SK-N-SH (cell line): ENCODE measurements around the gene FREY1. TPM values are rescaled to one million over a fixed set of nuclear protein-coding genes. Genes with fewer than 3 reads are reported as not detected.

Source experiments
- CTCF ChIA-PET: fragments of 300-600, 350-600 bp; formaldehyde crosslinking; extraction: SDS; loops from one replicate; lab custom pipeline; 2021; lab: Yijun Ruan, JAX
- POLR2A ChIA-PET: fragments of 350-600 bp; sonication (Branson Sonifier 250); formaldehyde crosslinking; extraction: SDS; loops from one replicate; lab custom pipeline; 2020; ENCODE audit warnings: antibody characterized with exemption, inconsistent platforms; lab: Yijun Ruan, JAX
- DNase-seq: peaks from one replicate; pipeline ENCODE4 v3.0.0; 2012
- H2AFZ ChIP-seq: fragments of 200-600 bp; sonication (generic); 2 replicates; pipeline ENCODE4 v1.8.1; 2016; ENCODE audit warnings: antibody characterized with exemption, mild to moderate bottlenecking, low read depth
- H3F3A ChIP-seq: fragments of 200-600 bp; sonication (generic); replicated peaks from 2 replicates; pipeline ENCODE3; 2016; ENCODE audit warnings: antibody characterized with exemption, mild to moderate bottlenecking; ENCODE audit not compliant: insufficient read depth
- H3K27ac ChIP-seq, 2 experiments: fragments of 200-500 bp in 1 of 2; fragments of 200-600 bp in 1 of 2; sonication (Bioruptor generic) in 1 of 2; sonication (generic), shearing (Covaris generic) in 1 of 2; 2 replicates each; pipeline versions ENCODE4 v1.5.1 to v1.6.1; 2014 to 2016; ENCODE audit warnings: low read depth in 2 of 2, inconsistent platforms in 1 of 2, low read length in 1 of 2, mild to moderate bottlenecking in 1 of 2, mixed read lengths in 1 of 2
- H3K27me3 ChIP-seq: fragments of 200-600 bp; sonication (generic), shearing (Covaris generic); 2 replicates; pipeline ENCODE4 v1.6.1; 2016; ENCODE audit warnings: mixed run types; ENCODE audit not compliant: insufficient read depth
- H3K36me3 ChIP-seq, 2 experiments: fragments of 200-500 bp in 1 of 2; fragments of 200-600 bp in 1 of 2; sonication (Bioruptor generic) in 1 of 2; sonication (generic) in 1 of 2; replicated peaks in 1 of 2; 2 replicates each; pipeline versions ENCODE3 to v1.5.1; 2014 to 2016; ENCODE audit warnings: low read length in 1 of 2, mild to moderate bottlenecking in 1 of 2; ENCODE audit not compliant: insufficient read depth in 2 of 2, control insufficient read depth in 1 of 2
- H3K4me1 ChIP-seq, 2 experiments: fragments of 200-500 bp in 1 of 2; fragments of 200-600 bp in 1 of 2; sonication (Bioruptor generic) in 1 of 2; sonication (generic), shearing (Covaris generic) in 1 of 2; 2 replicates each; pipeline versions ENCODE4 v1.5.1 to v1.6.1; 2014 to 2016; ENCODE audit warnings: low read depth in 1 of 2, low read length in 1 of 2, mixed run types in 1 of 2; ENCODE audit not compliant: insufficient read depth in 2 of 2, control insufficient read depth in 1 of 2
- H3K4me2 ChIP-seq: fragments of 200-600 bp; sonication (generic), shearing (Covaris generic); 2 replicates; pipeline ENCODE4 v1.6.1; 2017; ENCODE audit warnings: mixed run types
- H3K4me3 ChIP-seq, 2 experiments: fragments of 200-500 bp in 1 of 2; fragments of 200-600 bp in 1 of 2; sonication (Bioruptor generic) in 1 of 2; sonication (generic), shearing (Covaris generic) in 1 of 2; 2 replicates each; pipeline versions ENCODE4 v1.5.1 to v1.8.1; 2014 to 2016; ENCODE audit warnings: low read depth in 2 of 2, inconsistent platforms in 1 of 2, low read length in 1 of 2, mild to moderate bottlenecking in 1 of 2, mixed read lengths in 1 of 2, moderate library complexity in 1 of 2
- H3K79me2 ChIP-seq: fragments of 200-600 bp; sonication (generic); 2 replicates; pipeline ENCODE4 v1.8.1; 2017; ENCODE audit warnings: mild to moderate bottlenecking; ENCODE audit not compliant: insufficient read depth
- H3K9ac ChIP-seq: fragments of 200-600 bp; sonication (generic); 2 replicates; pipeline ENCODE4 v1.6.1; 2017; ENCODE audit warnings: mixed run types
- H3K9me2 ChIP-seq: fragments of 200-600 bp; sonication (generic); 2 replicates; pipeline ENCODE4 v1.6.1; 2017; ENCODE audit warnings: mixed run types
- H3K9me3 ChIP-seq: fragments of 200-600 bp; sonication (generic); 2 replicates; pipeline ENCODE4 v1.6.1; 2017; ENCODE audit warnings: mixed run types, mild to moderate bottlenecking, moderate library complexity
- H4K20me1 ChIP-seq: fragments of 200-600 bp; sonication (generic); 2 replicates; pipeline ENCODE4 v1.6.1; 2017; ENCODE audit warnings: mild to moderate bottlenecking, mixed run types; ENCODE audit not compliant: insufficient read depth
- CHD2 ChIP-seq: fragments of 150-350 bp; IDR thresholded peaks from 2 replicates; pipeline ENCODE4 v1.6.1; 2018; ENCODE audit warnings: low read length; ENCODE audit not compliant: partially characterized antibody
- ELF1 ChIP-seq: IDR thresholded peaks from 2 replicates; pipeline ENCODE4 v1.4.0; 2012
- EP300 ChIP-seq, 2 experiments: IDR thresholded peaks; 2 replicates each; pipeline versions ENCODE4 v1.4.0 to v1.6.1; 2012; ENCODE audit warnings: borderline replicate concordance in 1 of 2, low read depth in 1 of 2, low read length in 1 of 2
- FOSL2 ChIP-seq: IDR thresholded peaks from 2 replicates; pipeline ENCODE4 v1.4.0; 2012; ENCODE audit warnings: low read depth, mild to moderate bottlenecking, moderate library complexity, borderline replicate concordance
- FOXJ3 ChIP-seq: sonication (generic); formaldehyde crosslinking; IDR thresholded peaks from 2 replicates; pipeline ENCODE4 v1.5.1; 2020; ENCODE audit warnings: mild to moderate bottlenecking, missing genetic modification reagents
- GABPA ChIP-seq: IDR thresholded peaks from 2 replicates; pipeline ENCODE4 v1.4.0; 2012; ENCODE audit warnings: low read depth, mild to moderate bottlenecking
- GATA2 ChIP-seq: sonication (generic); formaldehyde crosslinking; IDR thresholded peaks from 2 replicates; pipeline ENCODE4 v1.5.0; 2020; ENCODE audit warnings: mild to moderate bottlenecking, missing genetic modification reagents
- MEF2A ChIP-seq: IDR thresholded peaks from 2 replicates; pipeline ENCODE4 v1.4.0; 2012; ENCODE audit warnings: low read depth, borderline replicate concordance
- MXI1 ChIP-seq: IDR thresholded peaks from 2 replicates; pipeline ENCODE4 v1.6.1; 2012; ENCODE audit warnings: mild to moderate bottlenecking, low read depth, low read length, improper control_type of control experiment
- NFIC ChIP-seq: IDR thresholded peaks from 2 replicates; pipeline ENCODE4 v1.4.0; 2012; ENCODE audit warnings: borderline replicate concordance
- NRF1 ChIP-seq: IDR thresholded peaks from 2 replicates; pipeline ENCODE4 v1.6.1; 2012; ENCODE audit warnings: low read depth, mild to moderate bottlenecking, low read length
- POLR2AphosphoS5 ChIP-seq: IDR thresholded peaks from 2 replicates; pipeline ENCODE4 v1.6.1; 2012; ENCODE audit warnings: low read depth, low read length
- RCOR1 ChIP-seq: fragments of 150-350 bp; IDR thresholded peaks from 2 replicates; pipeline ENCODE4 v1.6.1; 2017; ENCODE audit warnings: antibody characterized with exemption, low read length
- RXRA ChIP-seq: IDR thresholded peaks from 2 replicates; pipeline ENCODE4 v1.4.0; 2012; ENCODE audit warnings: low read depth, mild to moderate bottlenecking, borderline replicate concordance
- SMC3 ChIP-seq: IDR thresholded peaks from 2 replicates; pipeline ENCODE4 v1.6.1; 2012; ENCODE audit warnings: low read depth, low read length, improper control_type of control experiment
- TCF12 ChIP-seq: IDR thresholded peaks from 2 replicates; pipeline ENCODE4 v1.4.0; 2012
- TEAD4 ChIP-seq: IDR thresholded peaks from 2 replicates; pipeline ENCODE4 v1.4.0; 2012; ENCODE audit warnings: mild to moderate bottlenecking, borderline replicate concordance; ENCODE audit not compliant: insufficient read depth
- WGBS: methylation state at CpG from one replicate; pipeline ENCODE4 v1.1.6; 2017; ENCODE audit warnings: low lambda C conversion rate; 5-methylcytosine and 5-hydroxymethylcytosine counted together
- polyA plus RNA-seq, 3 experiments: library from polyadenylated mRNA; depleted of rRNA; stranded (reverse); fragments of >200 nt; gene quantifications; 2 replicates each; pipeline ENCODE4 v1.2.3, GENCODE V29; 2012
- TF ChIP-seq, protein P1 (sequence below): fragments of 150-350 bp; IDR thresholded peaks from 2 replicates; pipeline ENCODE4 v1.6.1; 2017; ENCODE audit warnings: antibody characterized with exemption, low read length, low read depth, borderline replicate concordance
- TF ChIP-seq, protein P2 (sequence below): IDR thresholded peaks from 2 replicates; pipeline ENCODE4 v1.4.0; 2012; ENCODE audit warnings: low read depth
- TF ChIP-seq, protein P3 (sequence below): fragments of 150-350 bp; IDR thresholded peaks from 2 replicates; pipeline ENCODE4 v1.6.1; 2016; ENCODE audit warnings: mild to moderate bottlenecking, low read depth, low read length
- TF ChIP-seq, protein P4 (sequence below): fragments of 200-600 bp; sonication (generic); IDR thresholded peaks from 2 replicates; pipeline ENCODE4 v1.6.1; 2017; ENCODE audit warnings: antibody characterized with exemption, mild to moderate bottlenecking, moderate library complexity

Gene FREY1
- polyA plus RNA-seq, 1 of the 3 experiments (the other 2 are of a cell fraction), result 0.30 TPM

DNA sequence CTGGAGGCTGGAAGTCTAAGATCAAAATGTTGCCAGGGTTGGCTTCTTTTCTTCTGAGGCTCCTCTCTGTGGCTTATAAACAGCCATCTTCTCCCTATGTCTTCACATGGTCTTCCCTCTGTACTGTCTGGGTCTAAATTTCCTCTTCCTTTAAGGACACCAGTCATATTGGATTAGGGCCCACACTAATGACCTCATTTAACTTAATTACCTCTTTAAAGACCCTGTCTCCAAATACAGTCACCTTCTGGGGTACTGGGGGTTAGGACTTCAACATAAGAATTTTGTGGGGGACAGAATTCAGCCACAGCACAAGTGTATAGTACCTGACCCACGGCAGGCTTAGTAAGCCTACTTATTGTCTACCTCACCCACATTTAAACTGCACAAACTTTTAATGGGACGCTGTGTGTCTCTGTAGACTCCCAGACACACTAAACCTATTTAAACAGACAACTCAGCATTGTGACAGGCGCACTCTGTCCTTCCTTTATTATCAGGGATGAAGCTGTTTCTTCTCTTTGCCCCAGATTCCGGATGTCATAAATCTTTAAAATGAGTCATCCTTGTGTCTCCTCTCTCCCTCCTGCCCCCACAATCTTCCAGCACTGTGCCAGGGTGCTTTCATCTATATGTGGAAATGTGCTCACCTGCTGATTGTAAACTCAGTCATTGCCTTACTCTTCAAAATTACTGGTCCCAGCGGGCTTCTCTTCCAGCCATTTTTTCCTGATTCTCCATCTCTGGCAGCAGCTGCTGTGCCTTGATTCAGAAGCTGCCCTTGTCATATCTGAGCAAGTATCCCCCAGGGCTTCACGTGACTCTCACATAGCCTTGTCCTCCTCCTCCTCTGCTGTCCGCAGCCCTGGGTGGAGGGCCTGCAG is 27.0 kb downstream of the FREY1 start (continued):
- TF ChIP-seq, protein P1, sequence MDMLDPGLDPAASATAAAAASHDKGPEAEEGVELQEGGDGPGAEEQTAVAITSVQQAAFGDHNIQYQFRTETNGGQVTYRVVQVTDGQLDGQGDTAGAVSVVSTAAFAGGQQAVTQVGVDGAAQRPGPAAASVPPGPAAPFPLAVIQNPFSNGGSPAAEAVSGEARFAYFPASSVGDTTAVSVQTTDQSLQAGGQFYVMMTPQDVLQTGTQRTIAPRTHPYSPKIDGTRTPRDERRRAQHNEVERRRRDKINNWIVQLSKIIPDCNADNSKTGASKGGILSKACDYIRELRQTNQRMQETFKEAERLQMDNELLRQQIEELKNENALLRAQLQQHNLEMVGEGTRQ, result no peak
- peak; percentile 86 for TF ChIP-seq TCF12

DNA sequence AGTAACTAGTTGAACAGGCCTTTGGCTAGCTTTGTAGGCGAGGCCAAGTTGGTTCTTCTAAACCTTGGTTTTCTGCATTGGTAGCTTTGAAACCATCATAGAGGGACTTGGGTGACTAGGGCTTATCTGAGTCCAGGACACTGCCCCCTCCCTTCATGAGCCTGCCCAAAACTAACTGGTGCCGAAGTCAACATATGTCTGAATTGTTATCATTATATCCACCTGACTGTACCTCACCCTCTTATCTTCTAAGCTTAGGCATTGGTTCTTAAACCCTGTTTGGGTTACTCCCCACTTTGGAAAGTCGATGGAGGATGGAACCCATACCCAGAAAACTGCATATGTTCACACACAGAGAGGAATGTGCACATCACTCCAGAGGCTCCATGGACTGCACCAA is 29.2 kb downstream of the FREY1 start:
- CTCF ChIA-PET, result interaction anchor here (0.8 to 1.2 kb wide), 2 partner anchors 17 to 106 kb away, joined by 3 read pairs; no protein-coding TSS in a partner anchor
- WGBS, result 87% methylated on average over 3 of the region's 3 CpGs
- no peaks in the 10 kb centered on the region for H3K9me2 ChIP-seq
- H4K20me1 ChIP-seq, result peaks cover 17% of the 10 kb centered on the region
- no peak overlapping the region for H3K9ac ChIP-seq
- TF ChIP-seq NRF1 (no peak), RCOR1 (no peak), MEF2A (no peak), RXRA (no peak), NFIC (no peak), TCF12 (no peak), POLR2AphosphoS5 (no peak), TEAD4 (no peak), GATA2 (CRISPR knock-in tag) (no peak), FOSL2 (no peak), FOXJ3 (CRISPR knock-in tag) (no peak), SMC3 (no peak), ELF1 (no peak)
- TF ChIP-seq, protein P2, sequence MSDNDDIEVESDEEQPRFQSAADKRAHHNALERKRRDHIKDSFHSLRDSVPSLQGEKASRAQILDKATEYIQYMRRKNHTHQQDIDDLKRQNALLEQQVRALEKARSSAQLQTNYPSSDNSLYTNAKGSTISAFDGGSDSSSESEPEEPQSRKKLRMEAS, result no peak
- no peak overlapping the region for H3K27ac ChIP-seq
- no peaks in the 10 kb centered on the region for H3K79me2 ChIP-seq
- DNase-seq, result no peak
- H3K4me1 ChIP-seq, result peaks cover 32 to 41% of the 10 kb centered on the region in 2 experiments
- peaks cover 16 to 36% of the 10 kb centered on the region in 2 experiments for H3K36me3 ChIP-seq
- H3F3A ChIP-seq, result peaks cover 21% of the 10 kb centered on the region
- H3K9me3 ChIP-seq, result no peaks in the 10 kb centered on the region
- no peak overlapping the region for H3K4me2 ChIP-seq
- no peak overlapping the region for H2AFZ ChIP-seq
- POLR2A ChIA-PET, result no interaction called here
- no peaks in the 10 kb centered on the region for H3K27me3 ChIP-seq
- H3K4me3 ChIP-seq, result no peak overlapping the region

DNA sequence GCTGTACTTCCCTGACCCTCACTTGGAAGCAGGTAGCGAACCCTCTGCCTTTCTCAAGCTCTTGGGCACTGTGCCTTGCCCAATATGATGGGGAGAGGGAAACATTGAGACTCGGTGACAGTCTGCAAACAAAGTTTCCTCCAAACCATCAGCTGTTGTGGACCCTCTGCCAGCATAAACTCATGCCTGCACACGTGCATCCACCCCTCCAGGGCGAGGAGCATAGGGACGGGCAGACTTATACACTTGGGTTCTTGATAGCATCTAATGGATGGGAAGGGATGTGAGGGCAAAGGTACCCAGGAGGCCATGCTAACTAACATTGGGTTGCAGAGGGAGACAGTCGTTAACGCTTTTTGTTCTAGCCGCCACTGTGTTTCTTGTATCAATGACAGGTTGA is 29.9 kb downstream of the FREY1 start:
- no peak overlapping the region for H3K4me2 ChIP-seq
- no peak overlapping the region for H3K9ac ChIP-seq
- ChIA-PET CTCF (interaction anchor here (0.8 to 1.4 kb wide), 3 partner anchors 16 to 105 kb away, joined by 3 read pairs; no protein-coding TSS in a partner anchor), POLR2A (no interaction called here)
- no peak for DNase-seq
- no peaks in the 10 kb centered on the region for H3K79me2 ChIP-seq
- H3K9me2 ChIP-seq, result no peaks in the 10 kb centered on the region
- H3K4me3 ChIP-seq, result no peak overlapping the region
- H3K27ac ChIP-seq, result no peak overlapping the region
- peaks cover 37 to 38% of the 10 kb centered on the region in 2 experiments for H3K4me1 ChIP-seq
- H3K36me3 ChIP-seq, result peaks cover 16 to 36% of the 10 kb centered on the region in 2 experiments
- peaks cover 27% of the 10 kb centered on the region for H3F3A ChIP-seq
- TF ChIP-seq, protein P3, sequence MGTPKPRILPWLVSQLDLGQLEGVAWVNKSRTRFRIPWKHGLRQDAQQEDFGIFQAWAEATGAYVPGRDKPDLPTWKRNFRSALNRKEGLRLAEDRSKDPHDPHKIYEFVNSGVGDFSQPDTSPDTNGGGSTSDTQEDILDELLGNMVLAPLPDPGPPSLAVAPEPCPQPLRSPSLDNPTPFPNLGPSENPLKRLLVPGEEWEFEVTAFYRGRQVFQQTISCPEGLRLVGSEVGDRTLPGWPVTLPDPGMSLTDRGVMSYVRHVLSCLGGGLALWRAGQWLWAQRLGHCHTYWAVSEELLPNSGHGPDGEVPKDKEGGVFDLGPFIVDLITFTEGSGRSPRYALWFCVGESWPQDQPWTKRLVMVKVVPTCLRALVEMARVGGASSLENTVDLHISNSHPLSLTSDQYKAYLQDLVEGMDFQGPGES, result no peak
- no peak for TF ChIP-seq ELF1
- no peak for TF ChIP-seq RCOR1
- TF ChIP-seq EP300 (IDR thresholded peaks at IDR 0.05; ENCODE audit: borderline replicate concordance in 1 of 2, low read depth in 1 of 2, low read length in 1 of 2), result no peak
- TF ChIP-seq SMC3, result no peak
- no peak for TF ChIP-seq POLR2AphosphoS5
- TF ChIP-seq, protein P4, sequence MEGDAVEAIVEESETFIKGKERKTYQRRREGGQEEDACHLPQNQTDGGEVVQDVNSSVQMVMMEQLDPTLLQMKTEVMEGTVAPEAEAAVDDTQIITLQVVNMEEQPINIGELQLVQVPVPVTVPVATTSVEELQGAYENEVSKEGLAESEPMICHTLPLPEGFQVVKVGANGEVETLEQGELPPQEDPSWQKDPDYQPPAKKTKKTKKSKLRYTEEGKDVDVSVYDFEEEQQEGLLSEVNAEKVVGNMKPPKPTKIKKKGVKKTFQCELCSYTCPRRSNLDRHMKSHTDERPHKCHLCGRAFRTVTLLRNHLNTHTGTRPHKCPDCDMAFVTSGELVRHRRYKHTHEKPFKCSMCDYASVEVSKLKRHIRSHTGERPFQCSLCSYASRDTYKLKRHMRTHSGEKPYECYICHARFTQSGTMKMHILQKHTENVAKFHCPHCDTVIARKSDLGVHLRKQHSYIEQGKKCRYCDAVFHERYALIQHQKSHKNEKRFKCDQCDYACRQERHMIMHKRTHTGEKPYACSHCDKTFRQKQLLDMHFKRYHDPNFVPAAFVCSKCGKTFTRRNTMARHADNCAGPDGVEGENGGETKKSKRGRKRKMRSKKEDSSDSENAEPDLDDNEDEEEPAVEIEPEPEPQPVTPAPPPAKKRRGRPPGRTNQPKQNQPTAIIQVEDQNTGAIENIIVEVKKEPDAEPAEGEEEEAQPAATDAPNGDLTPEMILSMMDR, result no peak
- TF ChIP-seq GABPA, result no peak
- TF ChIP-seq MXI1, result no peak
- no peak for TF ChIP-seq CHD2
- TF ChIP-seq TCF12, result no peak
- no peak for TF ChIP-seq GATA2 (CRISPR knock-in tag)
- H3K27me3 ChIP-seq, result no peaks in the 10 kb centered on the region
- H4K20me1 ChIP-seq, result peaks cover 14% of the 10 kb centered on the region
- H3K9me3 ChIP-seq, result no peaks in the 10 kb centered on the region
- no peak overlapping the region for H2AFZ ChIP-seq
- WGBS, result 94% methylated on average over 8 of the region's 8 CpGs
